Stimulated activated CD4-positive, alpha-beta T cell treated with anti-CD3 and anti-CD28 coated beads, Interleukin-1b, Interleukin-23, amount 100 ng/mL, for 4 hours (primary cell): ENCODE data around the gene RAB35.

Experiments
- DNase-seq, 2 donors: peaks; one replicate each; pipeline ENCODE4 v3.0.0-alpha.2; 2020; ENCODE audit warnings: low read depth in 2 of 2

The RAB35 gene

DNA sequence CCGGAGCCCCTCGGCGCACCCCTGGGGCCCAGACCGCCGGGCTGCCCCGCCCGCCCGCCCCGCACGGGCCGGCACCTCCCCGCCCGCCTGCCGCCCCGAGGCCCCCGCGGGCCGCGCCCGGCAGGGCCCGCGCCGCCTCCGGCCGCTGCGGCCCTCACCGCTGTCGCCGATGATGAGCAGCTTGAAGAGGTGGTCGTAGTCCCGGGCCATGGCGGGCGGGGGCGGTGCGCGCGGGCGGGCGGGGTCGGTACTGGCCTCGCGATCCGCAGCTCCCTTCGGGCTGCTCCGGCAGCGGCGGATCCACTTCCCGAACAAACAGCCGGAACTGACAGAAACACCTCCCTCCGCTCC, at the start of gene RAB35:
TSS of gene RAB35 (minus strand) at position 313 of the 351 bp plus-strand sequence. CDS start at position 210, 103 bp downstream.
- no peak for DNase-seq

DNA sequence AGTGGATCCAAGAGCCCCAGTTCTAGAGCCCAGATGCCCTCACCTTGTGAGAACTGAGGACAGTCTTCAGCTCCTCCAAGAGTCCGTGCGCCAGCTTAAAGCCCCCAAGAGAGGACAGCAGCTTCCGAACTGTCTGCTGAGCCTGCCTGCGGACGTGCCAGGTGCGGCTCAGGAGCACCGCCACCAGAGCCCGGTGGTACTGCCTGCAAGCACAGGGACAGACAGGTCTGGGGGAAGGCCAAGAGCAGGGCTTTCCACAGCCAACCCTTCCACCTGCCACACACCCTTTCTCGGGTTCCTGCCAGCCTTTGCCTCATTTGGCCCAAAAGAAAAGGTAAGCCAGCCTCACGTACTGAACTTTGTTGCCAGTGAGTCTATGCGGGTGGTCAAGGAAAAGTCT, 47.7 kb upstream of the RAB35 start:
- DNase-seq, result no peak

DNA sequence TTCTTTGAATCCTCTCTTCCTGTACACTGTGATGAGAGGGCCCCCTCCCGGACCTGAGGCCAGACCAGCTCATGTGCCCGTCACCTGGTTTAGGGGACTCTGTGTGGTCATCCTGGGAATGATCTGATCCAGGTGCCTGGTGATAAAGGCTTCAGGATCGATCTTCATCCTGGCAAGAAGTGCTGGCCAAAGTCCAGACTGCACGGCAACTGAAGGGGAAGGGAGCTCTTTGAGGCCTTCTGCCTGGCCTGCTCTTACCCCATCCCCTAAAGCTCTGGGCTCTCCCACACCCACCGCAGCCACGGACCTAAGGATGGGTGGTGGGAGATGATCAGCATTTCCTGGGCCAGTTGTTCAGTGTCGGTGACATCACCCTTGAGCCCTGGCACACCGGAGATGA, 46.2 kb upstream of the RAB35 start:
- DNase-seq, result no peak

DNA sequence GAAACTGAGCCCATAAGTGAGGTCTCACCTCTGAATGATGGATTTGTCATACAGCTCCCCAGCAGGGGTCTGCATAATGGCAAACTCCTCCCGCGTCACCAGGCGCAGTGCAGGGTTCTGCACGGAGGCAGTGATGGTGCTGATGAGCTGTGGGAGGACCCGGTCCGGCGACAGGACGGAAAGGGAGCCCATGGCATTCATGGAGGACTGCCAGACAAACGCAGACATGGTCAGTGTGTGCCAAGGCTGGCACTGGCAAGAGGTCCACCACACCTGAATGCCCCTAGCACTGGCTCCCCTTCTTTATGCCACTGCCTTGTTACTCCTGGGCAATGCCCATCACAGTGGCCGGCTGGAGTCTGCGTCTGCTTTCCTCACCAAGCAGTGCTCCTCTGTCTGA, 45.3 kb upstream of the RAB35 start:
- no peak for DNase-seq

DNA sequence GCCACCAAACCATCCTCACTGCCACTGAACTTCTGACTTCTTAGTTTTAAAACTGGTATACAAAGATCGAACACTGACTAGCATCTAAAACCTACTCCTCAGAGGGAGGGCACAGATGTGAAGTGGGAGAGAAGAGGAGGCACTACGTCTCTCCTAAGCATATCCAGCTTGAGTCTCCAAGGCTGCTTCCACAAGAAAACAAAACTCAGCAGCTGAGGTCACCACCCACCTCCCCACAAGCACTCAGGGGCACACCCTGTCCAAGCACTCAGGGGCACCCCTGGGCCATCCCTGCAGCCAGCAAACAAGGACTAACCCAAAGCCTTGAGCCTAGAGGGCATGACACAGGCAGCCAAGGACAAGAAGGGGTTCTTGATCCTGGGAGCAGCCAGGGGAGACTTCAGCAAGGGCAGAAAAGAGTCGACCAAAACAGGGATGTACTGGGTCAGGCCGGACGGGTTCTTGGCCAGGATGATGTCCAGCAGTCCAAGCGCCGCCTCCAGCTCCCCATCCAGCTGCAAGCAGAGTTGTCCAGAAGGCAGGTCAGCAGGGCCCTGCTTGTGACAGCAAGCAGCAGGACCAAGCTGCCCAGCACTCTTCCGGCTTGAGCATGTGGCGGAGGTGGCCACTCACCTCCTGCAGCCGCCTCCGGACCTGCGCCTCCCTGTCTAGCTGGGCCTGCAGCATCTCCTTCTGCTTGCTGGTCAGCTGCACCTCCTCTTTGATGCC, 43.1 kb upstream of the RAB35 start:
- DNase-seq, result no peak

DNA sequence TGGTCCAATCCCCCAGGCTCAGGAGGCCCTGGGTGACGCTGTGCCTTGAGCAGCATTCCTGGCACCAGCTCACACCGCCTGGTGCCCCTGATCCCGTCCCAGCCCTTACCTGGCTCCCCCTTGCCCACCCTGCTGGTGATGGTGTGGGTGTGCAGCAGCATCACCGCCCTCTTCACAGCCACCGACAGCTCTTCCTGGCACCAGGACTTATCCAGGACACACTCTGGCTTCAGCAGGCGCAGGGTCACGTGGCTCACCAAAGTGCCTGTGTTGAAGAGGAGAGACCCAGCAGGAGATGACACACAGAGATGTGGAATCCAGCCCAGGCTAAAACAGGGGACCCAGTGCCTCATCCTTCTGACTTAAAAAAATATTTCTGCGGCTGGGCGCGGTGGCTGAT, 41.8 kb upstream of the RAB35 start:
- no peak for DNase-seq

DNA sequence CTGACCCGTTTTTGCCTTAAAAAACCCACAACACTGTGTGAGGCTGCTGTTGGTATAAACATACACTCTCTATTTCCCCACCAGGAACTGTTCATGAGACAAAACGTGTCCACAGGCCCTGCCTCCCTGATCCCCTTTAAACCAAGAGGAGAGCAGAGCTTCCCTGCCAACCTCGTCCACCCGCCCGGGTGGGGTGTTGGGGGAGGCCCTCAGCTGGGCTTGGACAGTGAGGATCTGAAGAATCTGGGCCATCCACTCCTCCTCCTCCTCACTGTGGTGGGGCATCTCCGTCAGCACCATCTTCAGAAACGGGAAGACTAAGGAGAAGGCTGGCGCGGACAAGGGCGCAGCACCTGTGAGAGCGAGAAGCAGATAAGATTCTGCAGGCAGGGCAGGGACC, 41.1 kb upstream of the RAB35 start:
- DNase-seq, result no peak

DNA sequence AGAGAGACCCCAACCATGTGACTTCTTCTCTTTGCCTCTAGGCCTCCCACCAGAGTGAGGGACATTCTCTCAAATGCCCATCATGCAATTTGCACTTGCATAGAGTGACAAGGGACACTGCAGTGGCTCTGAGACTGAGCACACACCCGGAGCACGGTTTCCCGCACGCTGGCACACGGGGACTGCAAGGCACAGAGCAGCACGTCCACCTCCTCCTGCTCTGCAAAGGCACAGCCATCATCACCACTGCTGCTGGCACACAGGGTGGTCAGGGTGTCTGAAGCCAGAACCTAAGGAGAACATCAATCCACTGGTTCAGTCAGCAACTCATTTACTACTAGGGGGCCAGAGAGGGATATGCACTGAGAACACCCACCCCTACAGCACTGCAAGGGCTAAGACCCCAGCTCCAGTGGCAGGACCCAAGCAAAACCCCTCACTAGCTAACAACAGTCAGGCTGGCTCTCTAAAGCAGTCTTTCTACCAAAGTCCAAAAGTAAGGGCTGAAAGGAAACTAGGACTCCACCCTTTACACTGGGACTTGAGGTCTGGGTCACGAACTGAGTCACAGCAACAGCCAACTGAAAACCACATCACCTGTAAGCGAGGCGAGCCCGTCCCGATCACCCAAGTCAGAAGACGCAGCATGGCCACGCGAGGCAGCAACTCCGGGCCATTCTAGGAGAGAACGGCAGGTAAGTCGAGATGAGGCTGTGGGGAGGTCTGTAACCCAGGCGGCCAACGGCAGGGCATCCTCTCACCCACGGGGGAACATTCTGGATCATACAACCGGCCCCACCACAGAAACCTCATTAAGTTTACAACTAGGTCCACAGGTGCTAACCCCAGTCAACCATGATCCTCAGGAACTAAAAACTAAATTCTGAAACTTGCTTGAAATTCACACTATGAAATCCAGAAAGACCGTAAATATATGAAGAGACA, 40.0 kb upstream of the RAB35 start:
- no peak for DNase-seq

DNA sequence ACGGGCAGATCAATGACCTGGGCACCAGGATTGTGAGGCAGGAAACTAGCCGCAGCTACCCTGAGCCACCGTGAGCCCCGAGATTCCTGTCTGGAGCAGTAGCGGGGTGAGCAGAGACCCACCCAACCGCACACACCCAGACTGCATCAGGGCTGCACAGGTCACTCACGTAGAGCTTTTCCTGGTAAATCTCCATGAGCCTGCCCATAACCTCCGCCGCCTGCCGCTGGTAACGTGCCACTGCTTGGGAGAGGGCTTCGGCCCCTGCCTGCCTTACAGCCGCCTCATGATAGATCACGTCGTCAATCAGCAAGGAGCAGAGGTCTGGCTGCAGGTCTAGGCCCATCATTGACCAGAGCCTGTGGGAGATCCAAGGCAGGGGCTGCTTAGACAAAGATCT, 38.5 kb upstream of the RAB35 start:
- DNase-seq, result no peak

DNA sequence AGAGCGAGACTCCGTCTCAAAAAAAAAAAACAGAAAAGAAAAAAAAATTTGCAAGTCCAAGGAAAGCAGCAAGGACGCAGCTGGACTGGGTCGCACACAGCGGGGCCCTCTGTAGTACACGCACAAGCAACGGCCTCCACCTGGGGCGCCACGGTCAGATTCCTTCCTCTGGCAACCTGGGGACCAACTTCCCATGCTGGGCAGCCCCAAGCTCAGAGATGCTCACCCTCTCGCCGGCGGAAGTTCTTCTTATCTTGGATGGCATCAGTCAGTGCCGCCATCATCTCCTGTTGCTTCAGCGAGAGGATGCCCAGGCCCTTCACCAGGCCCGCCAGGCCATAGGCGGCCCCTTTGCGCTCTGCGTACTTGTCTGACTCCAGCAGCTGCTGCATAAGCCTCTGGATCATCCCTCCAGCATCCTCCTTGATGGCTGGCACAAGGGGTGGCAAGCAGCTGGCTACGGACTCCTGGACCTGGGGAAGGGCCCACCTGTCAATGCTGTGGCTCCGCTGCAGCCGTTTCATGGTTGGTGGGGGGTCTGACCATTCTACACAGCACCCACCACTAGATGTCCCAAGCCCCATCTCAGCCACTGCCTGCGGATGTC, 34.5 kb upstream of the RAB35 start:
- DNase-seq, result no peak

DNA sequence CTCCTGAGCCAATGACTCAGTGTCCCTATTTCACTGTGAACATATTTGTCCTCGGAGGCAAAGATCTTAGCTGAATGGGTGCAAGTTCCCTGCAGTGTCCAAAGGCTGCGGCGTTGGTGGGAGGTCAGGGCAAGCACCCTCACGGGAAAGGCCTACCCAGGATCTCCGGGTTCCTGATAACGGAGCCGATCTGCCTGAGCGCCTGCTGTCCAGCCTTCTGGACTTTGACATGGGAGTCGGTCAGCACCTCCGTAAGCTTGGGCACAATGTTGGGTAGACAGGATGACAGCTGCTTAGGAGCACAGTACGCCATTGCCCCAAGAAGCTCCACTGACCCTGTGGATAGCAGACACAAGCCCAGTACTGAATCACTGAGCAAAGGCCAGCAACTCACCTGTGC, 31.5 kb upstream of the RAB35 start:
- DNase-seq, result no peak

DNA sequence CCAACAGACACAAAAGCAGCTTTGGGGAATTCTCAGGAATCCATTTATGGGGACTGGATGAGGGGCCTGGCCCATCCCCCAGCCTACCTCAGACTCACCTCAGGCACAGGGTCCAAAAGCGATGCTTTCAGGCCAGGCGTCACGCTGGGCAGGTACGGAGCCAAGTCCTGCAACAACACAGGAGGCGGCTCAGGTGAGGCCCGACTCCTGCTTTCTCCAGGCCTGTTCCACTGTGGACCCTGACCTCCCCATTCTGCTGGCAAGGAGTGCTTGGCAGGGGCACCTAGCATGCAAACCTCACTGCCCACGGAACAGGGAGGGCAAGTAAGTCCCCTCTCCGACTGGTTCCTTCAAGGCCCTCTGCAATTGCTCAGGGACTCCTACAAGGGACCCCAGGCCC, 28.6 kb upstream of the RAB35 start:
- DNase-seq, result no peak

DNA sequence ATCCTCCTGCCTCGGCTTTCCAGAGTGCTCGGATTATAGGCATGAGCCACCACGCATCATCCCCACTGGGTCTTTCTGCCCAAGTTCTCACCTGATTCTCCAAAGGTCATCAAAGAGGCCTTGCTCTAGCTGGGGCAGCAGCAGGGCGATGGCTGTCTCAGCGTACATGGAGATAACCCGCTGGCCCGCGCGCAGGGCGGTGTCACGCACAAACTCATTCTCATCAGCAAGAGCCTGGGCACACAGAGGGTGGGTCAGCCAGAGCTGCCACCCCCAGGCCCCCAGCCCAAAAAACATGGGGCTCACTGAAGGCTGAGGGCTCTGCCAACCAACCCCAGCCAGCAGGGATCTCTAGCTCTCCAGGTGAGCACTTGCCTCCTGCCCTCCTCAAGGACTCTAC, 27.7 kb upstream of the RAB35 start:
- no peak for DNase-seq

DNA sequence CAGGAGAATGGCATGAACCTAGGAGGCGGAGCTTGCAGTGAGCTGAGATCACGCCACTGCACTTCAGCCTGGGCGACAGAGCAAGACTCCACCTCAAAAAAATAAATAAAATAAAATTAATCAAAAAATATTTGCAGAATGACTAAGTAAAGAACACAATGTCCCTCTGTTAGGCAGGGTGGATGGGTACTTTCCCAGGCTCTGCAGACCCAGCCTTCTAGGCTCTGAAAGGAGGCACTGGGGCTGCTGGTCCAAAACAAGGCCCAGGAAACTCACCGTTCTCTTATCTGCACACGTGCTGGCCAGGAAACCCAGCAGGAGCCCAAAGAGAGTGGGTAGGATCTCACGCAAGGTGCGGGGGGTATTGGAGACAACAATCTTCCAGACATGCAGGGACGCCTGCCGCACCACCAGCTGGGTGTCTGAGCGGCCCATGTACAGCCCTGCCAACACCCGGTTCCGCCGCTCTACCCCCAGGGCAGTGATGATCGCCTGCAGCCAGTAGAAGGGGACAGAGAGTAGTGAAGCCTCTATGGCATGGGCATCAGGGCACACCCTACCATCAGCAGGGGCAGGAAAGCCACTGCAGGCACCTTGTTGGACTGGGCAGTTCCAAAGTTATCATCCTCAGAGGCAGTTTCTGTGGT, 25.8 kb upstream of the RAB35 start:
- no peak for DNase-seq

DNA sequence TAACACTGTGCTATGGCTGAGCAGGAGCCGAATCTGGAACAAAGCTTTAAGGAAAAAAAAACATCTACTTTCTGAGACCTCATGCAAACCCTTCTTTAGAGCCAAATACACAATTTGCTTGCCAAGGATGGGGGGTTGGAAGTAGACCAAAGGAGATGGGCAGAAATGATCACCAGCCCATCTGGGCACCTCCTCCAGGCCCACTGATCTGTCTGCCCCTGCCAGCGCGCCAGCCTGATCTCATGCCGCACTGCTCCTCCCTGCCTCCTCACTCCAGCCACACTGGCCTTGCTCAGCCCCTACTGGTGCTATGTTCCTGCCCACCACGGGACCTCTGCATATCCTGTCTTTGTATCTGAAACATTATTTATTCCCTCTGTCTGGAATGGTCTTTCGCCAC, 24.8 kb upstream of the RAB35 start:
- no peak for DNase-seq

DNA sequence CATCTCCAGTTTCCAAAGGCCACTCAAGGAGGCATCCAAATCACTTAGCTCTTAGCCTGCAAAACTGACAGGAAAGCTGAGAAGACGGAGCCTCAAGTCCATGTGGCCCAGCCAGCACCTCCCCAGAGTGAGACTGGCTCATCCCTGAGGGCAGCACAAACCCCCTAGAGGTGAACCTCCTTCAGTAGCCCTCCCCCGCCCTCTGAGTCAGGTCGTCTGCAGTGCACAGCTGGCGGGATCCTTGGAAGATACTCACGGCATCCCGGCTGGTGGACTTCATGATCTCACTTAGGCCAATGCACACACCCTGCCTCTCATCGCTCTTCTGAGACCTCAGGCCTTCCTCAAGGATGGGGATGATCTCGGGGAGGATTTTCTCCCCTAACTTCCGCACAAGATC, 24.1 kb upstream of the RAB35 start:
- no peak for DNase-seq

DNA sequence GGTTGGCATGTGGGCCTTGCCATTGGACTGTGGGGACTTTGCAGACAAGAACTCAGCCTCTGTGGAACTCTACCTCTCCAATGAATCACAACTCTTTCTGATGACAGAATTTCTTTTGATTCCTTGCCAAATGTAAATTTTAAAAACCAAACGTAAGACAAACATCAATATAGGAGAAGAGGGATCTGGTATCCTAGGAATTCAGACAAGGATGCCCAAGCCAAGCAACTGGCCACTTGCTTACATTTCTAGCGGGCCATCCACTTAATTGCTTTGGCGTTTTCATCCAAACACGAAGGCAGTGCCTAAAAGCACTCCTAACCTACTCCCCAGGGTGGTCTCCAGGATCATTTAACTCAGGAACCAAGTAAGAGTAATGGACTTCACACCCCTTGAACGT, 23.4 kb upstream of the RAB35 start:
- DNase-seq, result no peak

DNA sequence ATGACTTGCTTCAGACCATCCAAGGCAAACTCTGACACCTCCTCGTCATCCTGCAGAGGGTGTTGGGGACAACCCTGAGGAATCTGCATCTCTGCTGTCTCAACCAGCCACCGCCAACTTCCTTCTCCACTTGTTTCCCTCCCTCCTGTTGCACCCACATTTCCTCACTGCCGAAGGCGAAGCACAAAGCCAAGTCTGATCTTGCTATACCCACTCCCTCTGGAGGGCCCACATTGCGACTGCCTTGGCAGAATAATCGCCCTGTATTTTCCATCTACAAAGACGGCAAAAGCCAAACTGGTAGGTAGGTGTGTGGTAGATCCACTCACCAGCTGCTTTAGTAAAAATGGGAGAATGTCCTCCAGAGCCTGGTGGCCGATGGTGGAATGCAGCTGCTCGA, 21.8 kb upstream of the RAB35 start:
- no peak for DNase-seq

DNA sequence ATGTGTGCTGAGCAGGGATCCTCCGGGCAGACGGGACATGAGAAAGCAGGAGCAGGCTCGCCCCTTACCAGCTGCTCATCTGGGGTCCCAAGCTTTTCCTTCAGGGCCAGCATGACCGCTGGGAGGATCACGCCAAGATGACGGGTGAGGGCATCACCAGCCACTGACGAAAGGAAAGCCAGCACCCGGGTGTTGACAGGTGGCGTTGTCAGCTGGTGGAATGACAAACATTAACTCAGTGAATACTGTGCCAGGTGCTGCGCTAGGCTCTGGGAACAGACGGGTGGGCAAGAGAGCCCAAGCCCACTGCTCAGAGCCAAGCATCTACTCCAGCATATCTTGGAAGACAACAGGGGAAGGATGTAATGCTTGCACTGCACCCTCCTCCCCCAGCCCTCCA, 21.3 kb upstream of the RAB35 start:
- DNase-seq, result no peak

DNA sequence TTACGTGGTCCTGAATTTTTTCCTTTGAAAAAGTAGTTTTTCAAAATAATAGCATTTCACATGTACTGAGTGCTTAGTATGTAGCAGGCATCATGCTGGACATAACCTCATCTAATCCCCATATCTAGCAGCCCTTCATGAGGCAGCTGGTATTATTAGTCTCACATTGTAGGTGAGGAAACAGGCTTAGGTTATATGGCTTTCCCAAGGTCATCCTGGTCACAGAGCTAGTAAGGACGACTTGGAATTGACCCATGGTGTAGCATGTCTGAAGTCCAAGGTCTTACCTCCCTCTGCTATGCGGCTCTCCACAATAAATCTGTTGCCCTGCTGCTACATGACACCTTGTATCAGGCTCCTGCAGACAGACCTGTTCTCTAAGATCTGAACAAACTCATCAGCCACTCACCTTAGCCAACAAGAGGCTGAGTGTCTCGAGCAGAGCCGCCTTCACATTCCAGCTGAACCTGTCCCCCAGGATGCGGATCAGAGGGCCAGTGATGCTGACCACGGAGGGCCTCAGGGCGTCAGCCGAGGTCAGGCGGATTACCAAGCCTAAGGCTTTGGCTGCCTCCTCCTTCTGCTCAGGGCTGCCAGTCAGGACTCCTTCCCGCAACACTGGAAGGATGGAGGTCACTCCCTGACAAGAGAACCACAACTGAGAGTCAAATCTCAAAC, 19.7 kb upstream of the RAB35 start:
- DNase-seq, result no peak

DNA sequence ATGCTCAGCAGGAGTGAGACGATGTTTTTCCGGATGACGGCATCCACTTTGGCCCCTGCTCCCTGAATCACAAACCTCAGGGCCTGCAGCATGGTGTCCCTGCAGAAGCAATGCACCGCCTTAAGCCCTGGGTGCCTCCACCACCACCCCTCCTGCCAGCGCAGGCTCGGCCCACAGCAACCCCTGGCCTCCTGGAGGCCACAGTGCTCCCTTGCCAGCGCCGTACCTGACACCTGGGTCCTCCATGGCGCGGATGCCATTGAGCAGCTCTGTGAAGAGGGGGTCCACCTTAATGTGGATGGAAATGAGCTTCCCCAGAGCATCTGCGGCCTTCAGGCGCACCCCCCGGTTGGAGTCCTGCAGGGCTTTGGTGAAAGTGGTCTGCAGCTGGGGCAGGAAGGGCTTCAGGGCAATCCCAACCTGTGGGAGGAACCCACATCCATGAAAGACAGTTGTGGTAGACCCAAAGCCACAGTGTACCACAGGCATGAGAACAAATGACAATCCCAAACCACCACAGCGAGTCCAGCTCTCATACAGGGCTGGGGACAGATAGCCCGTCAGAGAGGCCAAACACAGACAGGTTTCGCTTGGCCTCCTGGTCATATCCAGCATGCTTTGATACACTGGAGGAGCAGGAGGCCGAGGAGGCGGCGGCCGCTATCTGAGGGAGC, 17.9 kb upstream of the RAB35 start:
- DNase-seq, result no peak
